OCI-LY1 (cell line): ENCODE results near the gene CRTC3.

Experiments used
- CTCF ChIP-seq: fragments of 200-600 bp; sonication (generic), shearing (Covaris generic); IDR thresholded peaks from 2 replicates; pipeline ENCODE4 v1.5.1; 2017; ENCODE audit warnings: mild to moderate bottlenecking, antibody characterized with exemption, low read length, moderate library complexity, mixed read lengths
- EZH2 ChIP-seq: fragments of 200-600 bp; sonication (generic), shearing (Covaris generic); IDR thresholded peaks from 2 replicates; pipeline ENCODE4 v1.8.0; 2017; ENCODE audit warnings: borderline replicate concordance, mixed run types, mild to moderate bottlenecking, antibody characterized with exemption, low read length, moderate library complexity, mixed read lengths

- TF ChIP-seq CTCF (no peak), EZH2 (no peak)
These were observed 17.4 kb upstream of the CRTC3 start for GRCh38 chr15:90512276-90512675.
